Urinary bladder (tissue), 4 donors: ENCODE measurements around the gene UQCC2. TPM values are rescaled to one million over a fixed set of nuclear protein-coding genes. Genes with fewer than 3 reads are reported as not detected.

Experiments
- DNase-seq: peaks from one replicate; pipeline ENCODE4 v3.0.0-alpha.2; 2015; ENCODE audit errors: extremely low spot score
- H3K27ac ChIP-seq: one replicate; pipeline ENCODE4 v1.5.1; 2013; ENCODE audit warnings: low read depth, mild to moderate bottlenecking, moderate library complexity
- H3K36me3 ChIP-seq: one replicate; pipeline ENCODE4 v1.6.1; 2013; ENCODE audit warnings: mild to moderate bottlenecking, moderate library complexity; ENCODE audit not compliant: insufficient read depth
- H3K4me1 ChIP-seq: one replicate; pipeline ENCODE4 v1.6.1; 2013; ENCODE audit warnings: mild to moderate bottlenecking, moderate library complexity; ENCODE audit not compliant: insufficient read depth
- H3K4me3 ChIP-seq: one replicate; pipeline ENCODE4 v1.5.1; 2013; ENCODE audit warnings: low read depth, low read length
- WGBS: extraction: QIAGEN DNeasy Blood & Tissue Kit; methylation state at CpG from one replicate; pipeline ENCODE4 v1.1.7; 2013; 5-methylcytosine and 5-hydroxymethylcytosine counted together
- polyA plus RNA-seq: library from polyadenylated mRNA; stranded (reverse); fragments of 200-250 nt; gene quantifications from one replicate; pipeline ENCODE4 v1.2.3, GENCODE V29; 2013
- total RNA-seq: library from RNA; depleted of rRNA; stranded (reverse); fragments of >200 nt; gene quantifications from one replicate; pipeline ENCODE4 v1.2.3, GENCODE V29; 2014
- donor health status: healthy with polysubstance abuse.
- donor health status: healthy.

Gene UQCC2
- total and polyA plus RNA-seq, 2 donors: 14.4 to 43.7 TPM

DNA sequence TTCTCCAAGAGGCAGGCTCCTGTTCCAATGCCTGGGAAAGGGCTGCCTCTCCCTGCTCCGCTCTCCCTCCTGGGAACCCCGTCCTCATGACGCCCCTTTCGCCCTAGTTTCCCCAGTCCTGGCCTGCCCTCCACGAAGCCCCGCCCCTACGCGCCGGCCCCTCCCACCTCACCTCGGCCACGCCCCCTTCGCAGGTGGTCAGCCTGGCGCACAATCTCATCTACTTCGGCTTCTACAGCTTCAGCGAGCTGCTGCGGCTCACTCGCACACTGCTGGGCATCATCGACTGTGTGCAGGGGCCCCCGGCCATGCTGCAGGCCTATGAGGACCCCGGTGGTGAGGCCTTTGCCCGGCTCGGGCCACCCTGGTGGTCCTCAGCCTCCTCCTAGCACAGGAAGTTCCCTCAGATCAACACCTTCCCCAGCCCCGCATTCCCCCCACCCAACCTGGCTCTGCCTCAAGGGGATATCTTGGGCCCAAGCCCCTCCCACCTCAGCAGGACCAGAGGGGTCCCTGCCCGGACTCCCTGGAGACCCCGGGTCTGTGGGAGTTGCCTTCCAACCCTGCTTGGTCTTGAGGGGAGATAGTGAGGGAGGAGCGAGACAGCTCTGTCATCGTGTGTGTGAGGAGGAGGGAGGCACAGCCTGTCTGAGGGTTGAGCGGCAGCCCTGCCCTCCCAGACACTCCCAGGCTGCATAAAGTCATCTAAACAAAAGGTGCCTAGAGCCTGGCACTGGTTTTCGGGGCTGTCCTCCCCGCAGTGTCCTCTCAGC lies 40.3 kb downstream of the UQCC2 start:
- no peak overlapping the region for H3K4me3 ChIP-seq
- 63% methylated on average over 30 of the region's 30 CpGs for WGBS
- no peak for DNase-seq
- no peaks in the 10 kb centered on the region for H3K4me1 ChIP-seq
- H3K36me3 ChIP-seq: peaks cover 2% of the 10 kb centered on the region
- H3K27ac ChIP-seq: no peak overlapping the region

DNA sequence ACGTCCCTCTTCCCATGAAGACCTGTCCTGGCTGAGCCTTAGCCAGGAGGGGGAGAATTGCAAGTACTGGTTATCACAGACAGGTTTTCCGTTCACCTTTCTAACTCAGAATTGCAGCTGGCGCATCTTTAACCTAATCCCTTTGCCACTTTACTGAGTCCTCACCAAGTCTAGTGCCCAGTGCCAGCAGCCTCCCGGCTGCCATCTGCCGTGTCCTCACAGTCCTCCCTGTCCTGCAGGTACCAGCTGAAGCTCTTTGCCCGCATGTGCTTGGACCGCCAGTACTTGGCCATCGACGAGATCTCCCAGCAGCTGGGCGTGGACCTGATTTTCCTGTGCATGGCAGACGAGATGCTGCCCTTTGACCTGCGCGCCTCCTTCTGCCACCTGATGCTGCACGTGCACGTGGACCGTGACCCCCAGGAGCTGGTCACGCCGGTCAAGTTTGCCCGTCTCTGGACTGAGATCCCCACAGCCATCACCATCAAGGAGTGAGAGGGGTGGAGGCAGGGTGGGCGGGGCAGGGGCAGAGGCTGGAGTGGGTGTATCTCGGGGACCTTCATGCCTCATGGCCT lies 41.3 kb downstream of the UQCC2 start:
- no peak for DNase-seq
- no peaks in the 10 kb centered on the region for H3K4me1 ChIP-seq
- 93% methylated on average over 21 of the region's 21 CpGs for WGBS
- peaks cover 2% of the 10 kb centered on the region for H3K36me3 ChIP-seq
- no peak overlapping the region for H3K4me3 ChIP-seq
- no peak overlapping the region for H3K27ac ChIP-seq

DNA sequence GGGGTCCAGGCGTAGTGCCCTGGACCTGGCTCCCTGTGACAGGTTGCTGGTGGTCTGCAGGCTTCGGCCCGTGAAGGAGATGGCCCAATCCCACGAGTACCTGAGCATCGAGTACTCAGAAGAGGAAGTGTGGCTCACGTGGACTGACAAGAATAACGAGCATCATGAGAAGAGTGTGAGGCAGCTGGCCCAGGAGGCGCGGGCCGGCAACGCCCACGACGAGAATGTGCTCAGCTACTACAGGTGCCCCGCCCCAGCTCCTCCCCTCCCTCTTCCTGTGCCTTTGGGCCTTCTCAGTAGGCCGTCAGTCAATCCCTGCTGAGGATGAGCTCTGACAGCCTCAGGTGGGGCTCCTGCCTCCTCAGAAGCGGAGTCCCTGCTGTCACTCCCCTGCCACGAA lies 42.6 kb downstream of the UQCC2 start:
- Histone ChIP-seq H3K4me3 (no peak overlapping the region), H3K4me1 (no peaks in the 10 kb centered on the region), H3K27ac (no peak overlapping the region), H3K36me3 (no peaks in the 10 kb centered on the region)
- peak; percentile 11 for DNase-seq
- 69% methylated on average over 17 of the region's 17 CpGs for WGBS

DNA sequence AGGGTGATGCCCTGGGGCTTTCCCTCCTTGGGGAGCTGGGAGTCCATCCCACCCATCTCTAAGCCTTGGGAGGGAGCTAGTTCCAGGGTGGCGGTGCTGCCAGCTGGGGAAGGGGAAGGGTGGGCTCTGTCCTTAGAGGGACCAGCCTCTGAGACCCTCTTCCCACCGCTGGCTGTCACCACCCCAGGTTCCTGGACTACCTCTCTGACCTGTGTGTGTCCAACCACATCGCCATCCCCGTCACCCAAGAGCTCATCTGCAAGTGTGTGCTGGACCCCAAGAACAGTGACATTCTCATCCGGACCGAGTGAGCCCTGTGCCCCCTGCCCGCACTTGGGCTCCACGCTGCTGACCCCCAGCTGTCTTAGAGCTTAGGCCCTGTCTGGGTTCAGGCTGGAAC lies 43.2 kb downstream of the UQCC2 start:
- no peak for DNase-seq
- H3K4me1 ChIP-seq: no peaks in the 10 kb centered on the region
- 96% methylated on average over 8 of the region's 8 CpGs for WGBS
- no peak overlapping the region for H3K27ac ChIP-seq
- no peaks in the 10 kb centered on the region for H3K36me3 ChIP-seq
- H3K4me3 ChIP-seq: no peak overlapping the region

DNA sequence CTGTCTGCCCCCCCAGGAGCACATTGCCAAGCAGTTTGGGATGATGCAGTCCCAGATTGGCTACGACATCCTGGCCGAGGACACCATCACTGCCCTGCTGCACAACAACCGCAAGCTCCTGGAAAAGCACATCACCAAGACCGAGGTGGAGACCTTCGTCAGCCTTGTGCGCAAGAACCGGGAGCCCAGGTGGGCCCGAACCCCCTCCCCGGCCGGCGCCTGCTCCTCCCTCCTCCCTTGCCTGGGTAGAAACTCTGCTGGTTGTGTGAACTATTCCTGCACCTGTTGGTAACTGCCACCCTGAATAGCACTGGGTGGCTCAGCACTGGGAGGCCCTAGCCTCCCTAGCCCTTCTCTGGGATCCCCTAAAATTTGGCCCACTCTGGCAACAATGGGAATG lies 43.7 kb downstream of the UQCC2 start:
- Histone ChIP-seq H3K27ac (no peak overlapping the region), H3K36me3 (no peaks in the 10 kb centered on the region), H3K4me3 (no peak overlapping the region), H3K4me1 (no peaks in the 10 kb centered on the region)
- 95% methylated on average over 11 of the region's 11 CpGs for WGBS
- DNase-seq: no peak

DNA sequence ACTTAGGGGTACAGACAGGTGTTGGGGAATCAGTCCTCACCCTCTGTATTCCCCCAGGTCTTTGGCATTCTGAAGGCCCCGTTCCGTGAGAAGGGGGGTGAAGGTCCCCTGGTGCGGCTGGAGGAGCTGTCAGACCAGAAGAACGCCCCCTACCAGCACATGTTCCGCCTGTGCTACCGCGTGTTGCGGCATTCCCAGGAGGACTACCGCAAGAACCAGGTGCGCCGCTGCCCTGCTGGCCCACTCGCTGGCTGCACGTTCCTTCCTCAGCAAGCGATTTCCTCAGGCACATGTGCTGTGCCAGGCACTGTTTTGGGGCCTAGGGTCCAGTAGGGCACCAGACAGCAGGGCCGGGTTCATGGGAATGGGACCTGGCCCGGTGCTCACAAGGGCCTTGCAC lies 44.4 kb downstream of the UQCC2 start:
- WGBS: 93% methylated on average over 16 of the region's 16 CpGs
- no peak for DNase-seq
- Histone ChIP-seq H3K4me1 (no peaks in the 10 kb centered on the region), H3K4me3 (no peak overlapping the region), H3K36me3 (no peaks in the 10 kb centered on the region), H3K27ac (no peak overlapping the region)

DNA sequence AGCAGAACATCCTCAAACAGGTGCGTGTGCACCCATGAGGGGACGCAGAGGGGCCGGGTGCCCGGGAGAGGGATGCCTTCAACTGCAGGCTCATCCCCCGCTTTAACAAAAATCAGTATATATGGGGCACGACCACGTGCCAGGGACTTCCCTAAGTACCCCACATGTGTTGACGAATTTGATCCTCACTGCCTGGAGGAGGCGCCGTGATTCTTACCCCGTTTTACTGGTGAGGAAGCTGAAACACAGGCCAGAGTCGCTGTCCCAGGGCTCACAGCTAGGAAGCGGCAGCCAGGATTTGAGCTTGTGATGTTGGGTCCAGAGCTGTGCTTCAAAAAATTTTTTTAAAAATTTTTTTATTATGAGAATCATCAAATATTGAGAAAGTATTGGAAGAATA lies 45.5 kb downstream of the UQCC2 start:
- no peak overlapping the region for H3K27ac ChIP-seq
- no peak for DNase-seq
- WGBS: 84% methylated on average over 13 of the region's 13 CpGs
- H3K4me1 ChIP-seq: no peaks in the 10 kb centered on the region
- no peaks in the 10 kb centered on the region for H3K36me3 ChIP-seq
- no peak overlapping the region for H3K4me3 ChIP-seq

DNA sequence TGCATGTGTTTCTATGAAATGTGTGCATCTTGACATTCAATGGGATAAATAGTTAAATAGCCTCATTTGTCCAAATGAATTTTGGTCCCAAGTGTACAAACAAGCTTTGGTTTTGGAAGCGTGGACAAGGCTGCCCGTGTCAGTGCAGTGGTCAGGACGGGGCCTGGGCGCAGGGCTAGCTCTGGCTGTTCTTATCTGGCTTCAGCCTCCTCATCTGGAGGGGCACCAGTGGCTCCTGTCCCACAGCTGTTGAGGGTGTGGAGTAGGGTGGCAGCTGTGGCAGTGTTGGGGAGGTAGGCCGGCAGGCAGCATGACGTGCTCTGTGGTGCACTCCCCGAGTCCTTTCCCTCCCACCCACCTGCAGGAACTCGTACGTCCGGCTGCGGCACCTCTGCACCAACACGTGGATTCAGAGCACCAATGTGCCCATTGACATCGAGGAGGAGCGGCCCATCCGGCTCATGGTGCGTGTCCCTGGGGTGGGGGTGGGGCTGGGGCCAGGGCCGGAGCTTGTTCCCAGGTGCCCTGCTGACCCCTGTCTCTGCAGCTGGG lies 46.9 kb downstream of the UQCC2 start:
- Histone ChIP-seq H3K27ac (no peak overlapping the region), H3K36me3 (no peaks in the 10 kb centered on the region), H3K4me1 (no peaks in the 10 kb centered on the region), H3K4me3 (no peak overlapping the region)
- 91% methylated on average over 17 of the region's 17 CpGs for WGBS
- no peak for DNase-seq

DNA sequence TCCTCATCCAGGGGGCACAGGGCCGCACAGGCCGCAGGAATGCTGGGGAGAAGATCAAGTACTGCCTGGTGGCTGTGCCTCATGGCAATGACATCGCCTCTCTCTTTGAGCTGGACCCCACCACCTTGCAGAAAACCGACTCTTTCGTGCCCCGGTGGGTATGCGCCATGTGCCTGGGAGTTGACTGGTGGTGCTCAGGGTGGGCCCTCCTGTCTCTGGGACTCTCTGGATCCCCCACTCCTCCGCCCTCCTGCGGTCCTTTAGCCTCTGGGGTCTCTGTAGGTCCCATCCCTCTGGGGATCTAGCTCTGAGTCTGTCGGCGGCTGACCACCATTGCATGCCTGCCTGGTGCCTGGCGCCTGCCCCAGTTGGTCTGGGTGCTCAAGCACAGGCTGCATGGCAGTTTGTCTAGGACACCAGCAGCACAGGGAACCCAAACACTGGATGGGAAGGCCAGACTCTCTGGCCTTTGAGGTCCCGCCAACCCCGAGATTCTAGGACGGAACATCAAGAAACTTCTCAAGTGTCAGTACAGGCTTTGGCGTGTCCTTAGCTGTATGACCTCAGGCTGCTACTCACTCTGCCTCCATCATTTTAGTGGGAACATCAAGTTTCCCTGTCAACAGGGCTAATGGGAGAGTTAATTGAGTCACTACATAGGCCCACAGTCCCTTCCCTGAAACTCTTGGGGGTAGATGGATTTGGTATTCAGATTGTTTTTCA lies 47.6 kb downstream of the UQCC2 start:
- H3K4me1 ChIP-seq: no peaks in the 10 kb centered on the region
- 95% methylated on average over 16 of the region's 16 CpGs for WGBS
- DNase-seq: no peak
- H3K4me3 ChIP-seq: no peak overlapping the region
- no peak overlapping the region for H3K27ac ChIP-seq
- no peaks in the 10 kb centered on the region for H3K36me3 ChIP-seq

DNA sequence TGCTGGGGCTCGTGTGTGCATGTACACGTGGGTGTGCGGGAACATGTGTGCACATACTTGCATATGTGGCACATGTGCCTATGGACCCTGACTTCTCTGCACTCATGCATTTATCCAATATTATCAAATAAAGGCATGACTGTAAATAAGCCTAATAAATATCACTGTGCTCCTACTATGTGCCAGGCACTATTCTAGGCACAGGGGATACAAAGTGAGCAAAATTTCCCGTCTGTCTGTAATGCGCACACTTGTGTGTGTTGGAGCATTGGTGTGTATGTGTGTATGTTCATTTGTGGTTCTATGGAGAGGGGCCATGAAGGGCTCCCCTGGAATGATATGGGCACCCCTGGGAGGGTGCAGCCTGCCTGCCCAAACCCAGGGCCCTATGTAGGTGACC lies 48.5 kb downstream of the UQCC2 start:
- 72% methylated on average over 5 of the region's 5 CpGs for WGBS
- Histone ChIP-seq H3K36me3 (no peaks in the 10 kb centered on the region), H3K4me1 (no peaks in the 10 kb centered on the region), H3K4me3 (no peak overlapping the region), H3K27ac (no peak overlapping the region)
- DNase-seq: no peak

DNA sequence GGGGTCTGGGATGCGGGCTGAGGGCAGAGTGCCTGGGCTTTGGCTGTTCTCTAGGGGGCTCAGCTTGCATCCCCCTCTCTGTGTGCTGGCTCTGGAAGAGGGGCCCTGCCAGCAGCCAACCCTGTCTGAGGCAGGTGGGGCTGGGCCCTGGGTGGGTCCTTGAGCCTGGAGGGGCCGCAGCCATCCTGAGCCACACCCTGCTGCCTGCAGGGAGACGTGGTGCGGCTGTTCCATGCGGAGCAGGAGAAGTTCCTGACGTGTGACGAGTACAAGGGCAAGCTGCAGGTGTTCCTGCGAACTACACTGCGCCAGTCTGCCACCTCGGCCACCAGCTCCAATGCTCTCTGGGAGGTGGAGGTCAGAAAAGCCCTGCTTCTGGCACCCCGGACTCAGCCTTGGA lies 49.2 kb downstream of the UQCC2 start:
- WGBS: 86% methylated on average over 11 of the region's 11 CpGs
- Histone ChIP-seq H3K4me1 (no peaks in the 10 kb centered on the region), H3K4me3 (no peak overlapping the region), H3K27ac (no peak overlapping the region), H3K36me3 (no peaks in the 10 kb centered on the region)
- no peak for DNase-seq

DNA sequence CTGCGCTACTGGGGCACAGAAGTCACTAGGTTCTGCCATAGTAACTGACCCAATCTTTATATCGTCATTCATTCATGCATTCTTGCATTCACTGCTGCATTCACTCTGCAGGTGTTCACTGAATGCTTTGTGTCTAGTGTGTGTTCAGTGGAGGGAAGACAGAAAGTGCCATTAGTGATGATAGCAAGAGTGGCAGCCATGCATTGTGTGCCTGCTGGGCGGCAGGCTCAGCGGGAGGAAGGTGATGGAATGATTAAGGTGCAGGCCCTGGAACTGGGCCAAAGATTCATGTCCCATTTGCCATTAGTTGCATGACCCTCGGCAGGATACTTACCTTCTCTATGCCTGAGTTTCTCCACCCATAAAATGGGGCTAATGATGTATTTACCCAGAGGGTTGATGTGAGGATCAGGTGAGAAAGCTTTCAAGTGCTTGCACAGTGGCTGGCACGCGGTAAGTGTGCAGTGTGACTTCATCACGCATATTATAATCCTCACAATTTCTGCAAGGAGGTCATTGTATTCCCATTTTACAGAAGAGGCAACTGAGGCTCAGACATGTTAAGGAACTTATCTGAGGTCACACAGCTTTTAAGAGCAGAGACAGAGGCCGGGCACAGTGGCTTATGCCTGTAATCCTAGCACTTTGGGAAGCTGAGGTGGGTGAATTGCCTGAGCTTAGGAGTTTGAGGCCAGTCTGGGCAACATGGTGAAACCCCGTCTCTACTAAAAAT lies 50.2 kb downstream of the UQCC2 start:
- Histone ChIP-seq H3K36me3 (no peaks in the 10 kb centered on the region), H3K4me1 (no peaks in the 10 kb centered on the region), H3K27ac (no peak overlapping the region), H3K4me3 (no peak overlapping the region)
- no peak for DNase-seq
- WGBS: 88% methylated on average over 10 of the region's 10 CpGs

DNA sequence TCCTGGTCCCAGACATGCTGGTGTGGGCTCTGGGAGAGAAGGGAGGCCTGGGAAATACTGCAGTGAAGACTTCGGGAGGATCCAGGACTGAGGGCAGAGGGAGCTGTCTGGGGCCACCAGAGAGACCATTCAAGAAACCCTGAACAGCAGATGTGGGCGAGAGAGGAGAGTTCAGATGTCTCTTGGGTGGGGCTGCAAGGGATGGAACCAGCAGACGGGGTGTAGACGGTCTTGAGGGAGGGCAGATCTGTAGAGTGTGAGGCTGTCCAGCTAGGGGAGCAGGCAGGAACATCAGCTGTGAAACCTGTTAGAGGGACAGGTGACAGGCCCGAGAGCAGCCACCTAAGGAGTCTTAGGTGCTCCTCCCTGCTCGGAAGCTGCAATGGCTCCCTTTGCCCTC lies 51.5 kb downstream of the UQCC2 start:
- no peaks in the 10 kb centered on the region for H3K4me1 ChIP-seq
- WGBS: 79% methylated on average over 6 of the region's 6 CpGs
- no peak for DNase-seq
- H3K27ac ChIP-seq: no peak overlapping the region
- H3K36me3 ChIP-seq: no peaks in the 10 kb centered on the region
- no peak overlapping the region for H3K4me3 ChIP-seq
